ENCODE results near the gene PPFIA4.

PPFIA4 gene

DNA sequence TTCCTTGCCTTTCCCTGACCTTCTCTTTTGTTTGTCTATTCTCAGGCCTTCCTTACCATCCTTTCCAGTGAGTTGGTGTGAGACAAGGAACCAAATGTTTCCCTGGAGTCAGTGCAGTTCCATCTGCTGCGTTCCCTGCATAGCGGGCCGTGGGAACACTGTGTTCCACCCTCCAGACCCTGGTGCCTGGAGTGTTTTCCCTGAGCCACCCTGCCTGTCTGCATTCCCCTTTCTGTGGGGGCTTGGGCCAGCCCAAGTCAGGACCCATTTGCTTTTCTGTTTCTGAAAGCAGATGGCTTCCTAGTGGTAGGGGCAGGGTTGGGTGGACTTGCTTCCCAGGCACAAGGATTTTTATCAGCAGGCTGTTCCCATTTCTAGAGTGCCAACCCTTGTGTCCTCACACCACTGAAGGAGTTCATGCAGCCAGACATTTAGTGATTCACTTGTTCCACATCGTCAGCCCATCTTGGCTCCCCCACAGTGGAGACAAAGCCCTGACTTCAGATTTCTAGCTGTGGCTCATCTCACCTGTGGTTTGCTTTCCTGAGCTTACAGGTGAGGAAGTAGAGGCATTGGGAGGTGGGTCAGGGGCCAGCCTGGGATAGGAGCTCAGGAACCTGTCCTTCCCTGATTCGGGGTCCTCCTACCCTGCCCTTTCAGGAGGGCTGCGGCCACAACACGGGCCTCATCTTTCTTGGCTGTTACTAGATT lies 73.7 kb downstream of the PPFIA4 start:
- no peak for DNase-seq (ENCODE audit: low read depth in 2 of 2)

DNA sequence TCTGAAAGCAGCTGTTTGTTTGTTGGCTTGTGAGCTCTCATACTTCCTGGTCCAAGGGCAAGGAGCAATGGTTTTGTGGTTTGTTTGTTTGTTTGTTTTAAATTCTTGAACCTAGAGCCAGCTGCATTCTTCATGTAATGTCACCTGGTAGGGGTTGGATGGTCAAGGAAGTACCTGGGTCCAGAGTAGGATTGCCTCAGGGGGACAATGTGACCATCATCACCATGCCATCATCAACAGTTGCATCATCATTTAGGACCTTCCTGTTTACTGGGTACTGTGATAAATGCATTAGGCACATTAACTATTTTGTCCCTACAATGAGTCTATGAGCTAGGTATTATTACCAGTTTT lies 74.2 kb downstream of the PPFIA4 start:
- DNase-seq (ENCODE audit: low read depth in 2 of 2): no peak

DNA sequence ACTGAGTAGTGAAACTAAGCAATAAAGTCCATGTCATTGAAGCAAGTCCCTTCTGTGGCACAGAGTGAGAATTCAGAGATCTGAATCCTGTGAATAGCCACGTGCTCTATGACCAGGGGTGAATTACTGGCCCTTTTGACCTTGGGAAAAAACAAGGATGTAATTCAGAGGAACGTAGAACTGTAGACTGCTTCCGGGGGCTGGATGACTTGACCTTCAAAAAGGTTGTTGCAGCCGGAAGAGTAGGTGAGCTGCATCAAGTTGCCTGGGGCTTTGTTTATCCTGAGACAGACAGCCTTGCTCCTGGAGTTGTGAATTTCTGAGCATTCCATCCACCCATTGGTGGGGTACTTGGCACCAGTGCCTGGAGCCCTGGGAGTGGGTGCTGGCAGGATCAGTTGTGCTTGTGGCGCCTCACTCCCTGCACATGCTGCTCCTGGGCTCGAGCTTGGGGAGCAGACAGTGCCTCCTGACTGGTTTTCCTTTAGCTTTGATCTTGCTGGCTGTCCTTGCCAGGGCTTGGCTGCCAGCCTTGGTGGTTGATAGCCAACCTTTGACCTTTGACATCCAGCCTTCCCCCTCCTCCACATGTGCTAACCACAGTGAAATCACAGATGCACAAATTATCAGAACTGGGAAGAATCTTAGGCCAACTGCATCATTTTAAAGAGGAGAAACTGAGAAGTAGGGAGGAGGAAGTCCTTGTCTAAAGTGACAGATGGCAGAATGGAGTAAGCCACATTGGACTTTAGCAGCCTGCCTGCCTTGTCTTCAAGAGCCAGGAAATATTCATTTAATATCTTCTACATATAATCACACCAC lies 75.7 kb downstream of the PPFIA4 start:
- DNase-seq (ENCODE audit: low read depth in 2 of 2): no peak

DNA sequence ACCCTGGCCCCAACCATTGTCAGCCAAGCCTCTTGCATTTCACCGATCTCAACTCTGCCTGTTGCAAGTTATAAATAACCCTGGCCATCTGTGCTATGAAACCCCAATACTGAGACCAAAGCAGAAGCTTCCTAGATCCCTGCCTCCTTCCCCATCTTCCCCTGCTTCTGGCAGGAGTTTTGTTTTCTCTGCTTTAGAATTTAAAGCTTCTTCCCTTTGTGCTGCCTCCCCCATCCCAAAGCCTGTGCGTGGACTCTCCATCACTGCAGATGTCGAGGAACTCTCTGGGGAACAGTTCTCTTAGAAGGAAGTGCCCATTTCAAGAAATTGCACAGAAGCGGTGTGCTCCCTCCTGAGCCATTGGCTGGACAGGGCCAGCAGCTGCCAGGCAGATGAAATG lies 76.9 kb downstream of the PPFIA4 start:
- DNase-seq (ENCODE audit: low read depth in 2 of 2): no peak

DNA sequence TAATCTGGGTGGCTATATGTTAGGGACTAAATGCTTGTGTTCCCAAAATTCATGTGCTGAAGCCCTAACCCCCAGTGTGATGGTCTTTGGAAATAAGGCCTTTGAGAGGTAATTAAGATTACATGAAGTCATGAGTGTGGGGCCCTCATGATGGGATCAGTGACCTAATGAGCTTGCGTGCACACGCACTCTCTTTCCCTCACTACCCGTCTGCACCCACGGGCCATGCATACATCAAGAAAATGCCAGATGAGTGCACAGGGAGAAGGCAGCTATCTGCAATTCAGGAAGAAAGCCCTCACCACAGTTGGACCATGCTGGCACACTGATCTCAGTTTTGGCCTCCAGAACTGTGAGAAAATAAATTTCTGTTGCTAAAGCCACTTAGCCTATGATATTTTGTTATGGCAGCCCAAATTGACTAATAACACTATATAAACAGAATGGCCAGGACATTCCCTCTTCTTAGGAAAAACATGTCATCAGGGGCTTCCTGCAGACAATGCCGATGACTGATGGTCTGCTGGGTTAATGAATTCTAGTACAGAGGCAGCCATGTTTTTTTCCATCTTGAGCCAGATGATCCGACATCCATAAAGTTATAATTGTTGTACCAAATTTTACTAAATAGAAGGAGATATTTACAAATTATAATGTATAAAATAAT lies 77.7 kb downstream of the PPFIA4 start:
- no peak for DNase-seq (ENCODE audit: low read depth in 2 of 2)

DNA sequence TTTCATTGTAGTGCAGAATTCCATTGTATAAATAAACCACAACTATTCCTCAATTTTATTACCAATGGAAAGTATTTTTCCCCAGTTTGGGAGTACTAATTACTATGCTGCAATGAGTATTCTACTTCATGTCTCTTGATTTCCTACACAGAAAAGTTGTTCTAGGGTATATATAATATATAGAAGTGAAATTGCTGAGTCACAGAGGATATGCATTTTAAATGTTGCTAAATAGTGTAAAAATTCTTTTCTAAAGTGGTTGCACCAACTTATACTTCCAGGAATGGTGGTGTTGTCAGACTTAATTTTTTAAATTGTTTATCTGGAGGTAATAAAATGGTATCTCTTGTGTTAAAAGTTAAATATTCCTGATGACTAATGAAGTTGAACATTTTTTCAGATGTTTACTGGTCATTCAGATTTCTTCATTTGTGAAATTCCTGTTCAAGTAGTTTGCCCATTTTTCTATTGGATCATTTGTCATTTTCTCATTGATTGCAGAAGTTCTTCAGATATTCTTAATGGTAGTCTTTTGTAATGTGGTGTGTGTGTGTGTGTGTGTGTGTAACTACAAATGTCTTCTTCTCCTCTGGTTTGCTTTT lies 78.6 kb downstream of the PPFIA4 start:
- DNase-seq (ENCODE audit: low read depth in 2 of 2): no peak

DNA sequence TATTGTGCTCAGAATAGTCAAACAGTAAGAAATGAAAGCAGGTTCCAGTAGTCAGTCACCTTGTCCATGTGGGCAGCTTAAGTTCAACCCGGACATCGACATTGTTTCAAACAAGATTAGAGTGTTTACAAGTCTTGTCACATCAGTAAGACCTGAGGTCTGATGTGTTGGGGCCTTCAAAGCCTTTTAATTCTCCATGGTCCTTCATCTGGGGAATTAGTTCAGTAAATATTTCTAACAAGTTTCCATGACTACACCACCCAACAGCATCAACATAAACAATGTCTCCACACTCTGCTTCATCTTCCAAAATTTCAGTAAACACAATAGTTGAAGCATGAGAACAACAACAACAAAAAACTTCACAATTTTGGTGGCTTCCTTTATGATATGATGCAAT lies 86.2 kb downstream of the PPFIA4 start:
- no peak for DNase-seq (ENCODE audit: low read depth in 2 of 2)

DNA sequence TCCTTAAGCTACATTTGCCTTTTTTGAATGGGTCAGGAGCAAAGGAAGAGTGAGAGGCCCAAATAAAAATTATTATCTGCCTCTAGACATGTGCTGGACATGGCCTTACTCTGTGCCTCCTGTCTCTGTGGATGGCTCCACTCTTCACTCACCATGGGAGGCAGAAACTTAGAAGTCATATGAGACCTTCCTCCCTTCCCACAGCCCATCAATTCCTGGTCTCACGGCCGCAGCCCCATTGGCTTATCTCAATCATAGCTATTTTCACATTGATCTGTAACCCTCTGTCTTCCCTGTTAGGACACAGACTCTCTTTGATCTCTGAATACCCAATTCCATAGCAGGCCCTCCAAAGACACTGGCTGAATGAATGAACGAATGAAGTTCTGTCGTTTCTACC lies 87.0 kb downstream of the PPFIA4 start:
- DNase-seq (ENCODE audit: low read depth in 2 of 2): no peak

DNA sequence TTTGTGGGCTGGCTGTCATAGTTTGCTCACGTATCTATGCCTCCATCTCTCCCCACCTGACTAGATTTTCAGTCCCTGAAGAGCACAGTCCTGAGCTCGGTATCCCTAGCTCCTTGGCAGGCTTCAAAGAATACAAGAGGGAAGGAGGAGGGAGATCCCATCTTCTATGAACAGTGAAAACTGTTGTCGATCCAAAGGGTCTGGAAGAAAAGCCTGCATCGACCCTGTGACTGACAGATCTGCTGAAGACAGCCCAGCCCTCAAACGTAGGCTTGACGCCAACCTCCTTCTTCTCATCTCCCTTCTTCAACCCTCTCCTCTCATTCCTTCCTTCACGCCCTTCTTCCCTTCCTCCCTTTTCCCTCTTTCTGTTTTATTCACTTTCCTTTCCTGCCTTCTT lies 87.9 kb downstream of the PPFIA4 start:
- no peak for DNase-seq (ENCODE audit: low read depth in 2 of 2)

DNA sequence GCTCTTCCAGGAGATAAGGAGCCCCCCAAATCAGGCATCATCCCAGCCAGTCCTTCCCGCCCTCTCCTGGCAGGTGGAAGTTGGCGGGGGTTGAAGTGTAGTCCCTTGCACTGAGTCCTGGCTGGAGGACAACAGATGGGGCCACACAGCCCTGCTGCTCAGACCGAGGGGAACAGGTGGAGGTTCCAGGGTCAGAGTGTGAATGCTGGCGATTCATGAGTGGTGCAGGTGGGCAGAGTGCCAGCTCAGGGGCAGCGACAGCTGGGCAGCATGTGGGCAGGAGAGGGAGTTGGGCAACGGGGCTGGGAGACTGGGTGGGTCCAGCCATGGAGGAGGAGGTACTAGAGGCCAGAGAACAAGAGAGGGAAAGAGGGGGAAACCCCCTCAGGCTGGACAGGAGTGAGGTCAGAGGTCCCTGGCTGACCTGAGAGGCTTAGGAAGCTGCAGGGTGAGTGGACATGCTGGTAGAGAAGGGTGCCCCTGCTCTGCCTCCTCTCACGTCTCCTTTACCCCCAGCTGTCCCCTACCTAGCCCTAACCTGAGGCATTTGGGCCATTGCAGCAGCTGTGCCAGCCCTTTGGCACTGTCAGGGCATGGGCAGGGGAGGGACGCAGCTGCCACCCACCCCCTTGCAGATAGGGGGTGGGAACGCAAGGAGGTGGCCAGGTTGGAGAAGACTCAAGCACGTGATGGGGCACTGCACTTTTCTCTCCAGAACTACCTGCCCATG lies 90.0 kb downstream of the PPFIA4 start:
- no peak for DNase-seq (ENCODE audit: low read depth in 2 of 2)

DNA sequence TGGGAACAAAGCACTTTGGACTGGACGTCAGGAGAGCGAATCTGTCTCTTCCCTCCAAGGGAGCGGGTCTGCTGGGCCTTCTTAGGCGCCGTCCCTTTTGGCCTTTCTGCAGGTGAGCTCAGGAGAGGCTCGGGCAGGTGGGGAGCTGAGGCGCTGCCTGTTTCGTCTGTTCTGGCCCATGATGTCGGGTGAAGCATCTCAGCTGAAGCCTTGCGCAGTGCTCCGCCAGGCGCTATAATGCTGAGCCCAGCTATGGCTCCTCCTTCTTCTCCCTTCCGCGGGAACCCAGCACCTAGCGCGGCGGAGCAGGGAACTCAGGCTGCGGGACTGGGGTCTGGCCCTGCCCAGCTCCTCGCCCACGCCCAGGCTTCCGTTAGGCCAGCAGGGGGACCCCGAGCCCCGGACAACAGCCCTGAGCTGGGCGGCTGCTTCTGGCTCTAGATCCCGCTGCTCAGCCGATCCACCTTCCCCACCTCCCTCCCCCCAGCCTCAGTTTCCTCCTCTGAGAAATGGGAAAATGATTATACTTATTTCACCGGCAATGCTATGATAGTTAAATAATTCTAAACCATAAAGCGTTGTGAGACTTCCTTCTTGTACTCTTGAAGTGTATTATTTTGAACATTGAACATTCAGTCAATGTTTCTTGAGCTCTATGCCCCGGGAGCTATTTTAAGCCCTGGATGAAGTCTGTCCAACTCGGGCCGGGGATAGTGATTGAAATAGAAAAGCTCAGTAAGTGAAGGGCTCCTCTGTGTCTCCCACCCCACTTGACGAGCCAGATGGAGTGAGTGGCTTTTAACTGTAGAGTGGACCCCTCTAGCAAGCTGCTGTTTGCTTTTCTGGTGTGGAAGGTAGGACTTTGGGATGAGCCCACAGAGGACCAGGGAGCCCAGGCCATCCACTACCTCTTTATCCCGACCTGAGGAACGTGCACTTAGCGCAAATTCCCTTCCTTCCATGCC lies 91.6 kb downstream of the PPFIA4 start:
- DNase-seq (ENCODE audit: low read depth in 2 of 2): no peak

DNA sequence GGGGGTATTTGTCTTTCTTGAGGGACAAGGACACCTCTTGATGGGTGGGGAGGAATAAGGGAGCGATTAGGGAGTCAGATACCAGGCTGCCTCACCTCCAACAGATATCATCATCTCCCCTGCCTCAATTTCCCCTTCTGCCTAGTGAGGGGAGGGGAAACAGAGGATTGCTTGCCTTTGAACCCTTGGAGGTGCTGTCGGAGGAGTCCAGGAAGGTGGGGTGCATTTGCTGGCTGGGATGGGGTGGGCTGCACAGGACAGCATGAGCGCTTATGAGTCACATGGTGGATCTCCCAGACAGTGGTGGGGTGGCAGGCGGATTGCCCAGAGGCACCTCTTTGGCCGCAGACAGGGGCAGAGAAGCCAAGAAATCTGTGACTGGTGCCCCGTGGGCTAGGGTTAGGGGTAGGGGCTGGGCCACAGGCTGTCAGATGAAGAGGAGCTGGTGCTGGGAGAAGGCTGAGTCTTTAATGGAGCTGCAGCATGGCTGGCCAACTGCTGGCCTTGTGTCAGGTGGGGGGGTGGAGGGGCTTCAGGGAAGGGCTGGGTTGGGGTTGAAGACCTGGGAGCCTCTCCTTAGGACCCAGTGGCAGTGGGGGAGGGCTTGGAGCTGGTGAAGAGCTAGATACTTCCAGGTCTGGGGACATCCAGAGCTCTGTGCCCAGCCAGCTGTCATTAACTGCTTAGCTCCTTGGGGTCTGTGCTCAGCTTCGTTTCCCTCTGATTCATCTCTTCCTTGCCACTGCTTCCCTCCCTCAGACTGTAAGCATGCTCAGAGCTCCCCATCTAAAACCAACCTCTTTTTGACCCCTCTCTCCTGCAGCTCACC lies 94.2 kb downstream of the PPFIA4 start:
- no peak for DNase-seq (ENCODE audit: low read depth in 2 of 2)

DNA sequence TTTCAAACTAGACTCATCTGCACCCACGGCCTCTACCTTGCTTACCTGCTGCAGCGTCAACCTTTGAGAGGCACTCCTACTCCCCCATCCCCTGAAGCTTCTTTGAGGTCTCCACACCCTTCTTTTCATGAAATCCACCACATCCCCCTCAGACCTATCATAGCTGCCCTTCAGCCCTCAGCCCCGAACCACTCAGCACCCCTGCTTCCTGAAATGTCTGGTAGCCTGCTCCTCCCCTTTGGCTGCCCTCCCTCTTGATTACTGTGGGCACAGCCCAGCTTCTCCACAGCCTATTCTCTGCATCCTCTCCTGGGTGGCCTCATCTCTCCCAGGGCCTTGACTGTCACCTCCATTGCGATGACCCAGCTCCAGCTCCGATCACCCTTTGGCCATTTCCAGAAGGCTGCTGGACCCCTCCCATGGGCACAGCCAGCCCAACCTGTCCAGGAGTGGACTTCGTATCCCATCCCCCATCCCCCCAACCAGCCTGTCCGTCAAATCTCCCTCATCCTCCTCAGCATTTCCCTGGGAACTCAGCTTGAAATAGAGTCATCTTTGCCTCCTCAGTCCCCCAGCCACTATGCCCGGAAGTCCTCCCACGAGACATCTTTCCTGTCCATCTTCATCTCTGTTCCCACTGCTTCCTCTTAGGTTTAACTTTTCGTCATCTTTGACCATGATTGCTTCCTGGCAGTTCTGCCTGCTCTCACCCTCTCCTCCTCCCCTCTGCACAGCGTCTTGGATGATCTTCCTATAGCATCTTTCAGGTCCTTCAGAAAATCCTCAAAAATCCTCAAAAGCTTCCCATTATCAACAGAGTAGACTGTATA lies 95.1 kb downstream of the PPFIA4 start:
- DNase-seq (ENCODE audit: low read depth in 2 of 2): no peak

DNA sequence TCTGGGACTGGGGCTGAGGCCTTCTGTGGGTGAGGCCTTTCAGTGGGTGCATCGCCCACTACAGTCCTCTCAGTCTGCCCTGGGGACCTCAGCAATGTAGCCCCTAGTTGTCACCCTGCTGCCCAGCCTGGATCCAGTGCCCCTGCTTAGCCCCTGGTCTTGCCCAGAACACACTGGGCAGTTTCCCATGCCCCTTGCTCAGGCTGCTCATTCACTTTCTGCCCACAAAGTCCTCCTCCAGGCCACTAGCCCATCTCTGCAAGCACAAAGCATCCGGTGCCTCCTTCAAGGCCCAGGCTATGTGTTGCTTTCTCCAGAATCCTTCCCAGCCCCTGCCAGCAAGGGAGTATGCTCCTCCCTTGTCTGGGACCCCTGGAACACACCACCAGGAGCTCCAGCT lies 95.9 kb downstream of the PPFIA4 start:
- DNase-seq (ENCODE audit: low read depth in 2 of 2): no peak

DNA sequence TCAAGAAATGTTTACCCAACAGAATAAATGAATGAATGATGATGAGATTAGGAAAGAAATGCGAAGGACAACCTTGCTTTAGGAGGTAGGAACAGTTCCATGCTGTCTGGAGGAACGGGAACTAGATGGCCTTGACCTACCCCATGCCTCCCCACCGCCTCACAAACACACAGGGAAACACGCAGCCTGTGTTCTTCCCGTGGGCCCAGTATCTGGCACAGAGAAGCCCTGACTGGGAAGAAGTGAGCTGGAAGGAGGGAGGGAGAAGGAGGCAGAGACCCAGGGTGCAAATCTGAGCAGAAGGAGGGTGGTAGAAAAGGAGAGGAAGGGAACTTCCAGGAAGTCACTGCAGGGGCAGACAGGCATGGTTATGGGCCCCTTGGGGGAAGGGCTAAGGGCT lies 97.7 kb downstream of the PPFIA4 start:
- DNase-seq (ENCODE audit: low read depth in 2 of 2): no peak

DNA sequence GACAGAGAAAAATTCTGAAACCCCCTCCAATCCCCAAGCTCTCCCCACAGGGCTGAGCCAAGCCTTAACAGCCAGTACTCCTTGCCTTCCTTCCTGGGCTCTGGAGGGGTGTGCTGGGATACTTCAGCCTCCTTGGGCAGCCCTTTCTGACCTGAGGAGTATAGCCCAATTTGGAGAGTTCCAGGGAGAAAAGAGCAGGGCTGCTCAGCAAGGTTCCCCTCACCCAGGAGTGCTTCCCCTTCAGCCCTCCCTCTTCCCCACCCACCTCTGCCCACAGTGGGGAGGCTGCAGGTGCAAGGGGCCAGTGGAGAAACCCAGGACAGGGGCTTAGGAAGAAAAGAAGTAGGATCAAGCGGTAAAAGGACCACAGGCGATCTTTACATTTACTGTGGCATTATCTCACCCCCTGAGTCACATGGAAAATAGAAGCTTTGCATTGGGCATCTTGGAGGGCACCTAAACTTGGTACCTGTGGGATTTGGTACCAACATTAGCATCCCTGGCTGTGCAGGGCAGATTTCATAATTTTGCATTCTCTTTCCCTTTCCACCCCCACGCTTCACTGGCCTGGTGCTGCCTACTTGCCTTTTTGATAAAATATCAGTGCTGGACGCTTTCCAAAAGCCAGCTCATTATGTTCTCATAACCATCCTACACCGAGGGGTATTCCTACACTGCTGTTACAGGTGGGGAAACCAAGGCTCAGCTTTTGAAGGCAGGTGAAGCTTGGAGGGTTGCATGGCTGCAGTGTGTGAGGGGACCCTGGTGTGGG lies 98.4 kb downstream of the PPFIA4 start:
- DNase-seq (ENCODE audit: low read depth in 2 of 2): no peak

DNA sequence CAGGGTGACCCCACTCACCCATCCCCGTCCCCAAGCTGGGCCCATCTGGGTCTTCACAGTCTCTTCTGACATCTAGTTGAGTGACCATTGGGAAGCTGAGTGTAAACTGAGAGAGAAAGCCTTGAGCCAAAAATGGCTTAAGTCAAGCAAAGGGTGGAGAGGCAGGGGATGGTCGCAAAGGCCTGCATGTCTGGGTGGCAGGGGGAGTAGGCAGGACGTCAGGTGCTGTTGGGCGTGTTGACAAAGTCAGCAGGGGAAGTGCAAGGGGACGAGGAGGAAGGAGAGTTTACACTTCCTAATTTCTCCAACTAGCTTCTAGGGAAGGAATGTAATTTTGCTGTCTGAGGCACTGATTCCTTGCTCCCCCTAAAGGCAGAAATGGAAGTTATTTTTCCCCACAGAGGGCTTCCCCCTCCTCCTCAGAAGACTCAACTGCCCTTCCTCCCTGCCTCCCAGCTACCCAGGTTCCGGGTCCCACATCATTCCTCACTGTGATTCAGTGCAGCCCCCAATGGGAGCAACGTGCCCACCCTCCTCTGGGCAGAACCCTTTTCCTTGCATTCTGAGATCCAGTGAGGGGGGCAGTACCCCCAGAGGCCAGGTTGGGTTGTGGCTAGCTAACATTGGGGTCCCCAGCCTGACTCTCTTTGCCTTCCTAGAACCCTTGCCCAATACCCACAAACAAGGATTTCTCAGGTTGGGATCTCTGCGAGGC lies 100.0 kb downstream of the PPFIA4 start:
- DNase-seq (ENCODE audit: low read depth in 2 of 2): no peak

All from stimulated activated CD8-positive, alpha-beta memory T cell treated with anti-CD3 and anti-CD28 coated beads, Interleukin-7, amount 100 ng/mL, for 1 hour (primary cell).